ENCODE data around the gene RAD23B.

The RAD23B gene

GRCh38 chr9:107269254-107269653 lies 13.8 kb upstream of the RAD23B start:
- DNase-seq, result no peak

GRCh38 chr9:107269681-107270080 lies 13.4 kb upstream of the RAD23B start:
- no peak for DNase-seq

- DNase-seq, result no peak
Measured at GRCh38 chr9:107270082-107270481, 13.0 kb upstream of the RAD23B start.

GRCh38 chr9:107270580-107270979 lies 12.5 kb upstream of the RAD23B start:
- DNase-seq, result no peak

GRCh38 chr9:107273634-107274033 lies 9.4 kb upstream of the RAD23B start:
- peak; percentile 11 for DNase-seq

- peak; percentile 8 for DNase-seq
Measured at GRCh38 chr9:107274096-107274495, 9.0 kb upstream of the RAD23B start.

- peak; percentile 35 for DNase-seq
Measured at GRCh38 chr9:107274953-107275422, 8.1 kb upstream of the RAD23B start.

GRCh38 chr9:107275530-107275929 lies 7.5 kb upstream of the RAD23B start:
- DNase-seq, result no peak

GRCh38 chr9:107276966-107277710 lies 5.9 kb upstream of the RAD23B start:
- no peak for DNase-seq

- DNase-seq, result no peak
Measured at GRCh38 chr9:107277801-107278200, 5.3 kb upstream of the RAD23B start.

GRCh38 chr9:107279086-107279485 lies 4.0 kb upstream of the RAD23B start:
- DNase-seq, result no peak

- DNase-seq, result peak; percentile 50
Measured at GRCh38 chr9:107280543-107280942, 2.5 kb upstream of the RAD23B start.

- DNase-seq, result no peak
Measured at GRCh38 chr9:107281184-107281583, 1.9 kb upstream of the RAD23B start.

GRCh38 chr9:107281922-107282667 lies 984 bp upstream of the RAD23B start:
- peak; percentile 47 for DNase-seq

GRCh38 chr9:107283623-107284616 lies 841 bp downstream of the RAD23B start:
- DNase-seq, result peak; percentile 90

- no peak for DNase-seq
Measured at GRCh38 chr9:107284636-107285035, 1.6 kb downstream of the RAD23B start.

GRCh38 chr9:107285286-107285685 lies 2.2 kb downstream of the RAD23B start:
- no peak for DNase-seq

- DNase-seq, result peak; percentile 40
Measured at GRCh38 chr9:107286057-107286456, 3.0 kb downstream of the RAD23B start.

GRCh38 chr9:107288701-107289100 lies 5.6 kb downstream of the RAD23B start:
- DNase-seq, result no peak

- no peak for DNase-seq
Measured at GRCh38 chr9:107290619-107291018, 7.5 kb downstream of the RAD23B start.

- no peak for DNase-seq
Measured at GRCh38 chr9:107292821-107293542, 9.9 kb downstream of the RAD23B start.

- no peak for DNase-seq
Measured at GRCh38 chr9:107293543-107294085, 10.5 kb downstream of the RAD23B start.

Measured in DMS53 (cell line).